Endodermal cell (in vitro differentiated cells): ENCODE measurements around the gene PPL. TPM values are rescaled to one million over a fixed set of nuclear protein-coding genes. Genes with fewer than 3 reads are reported as not detected.

Experiments
- DNase-seq: peaks from one replicate; pipeline ENCODE4 v3.0.0-alpha.2; 2017
- H3K27ac ChIP-seq: 2 replicates; pipeline ENCODE4 v1.5.1; 2013; ENCODE audit warnings: mild to moderate bottlenecking, low read depth, low read length, moderate library complexity
- H3K27me3 ChIP-seq: 2 replicates; pipeline ENCODE4 v1.6.1; 2013; ENCODE audit warnings: mild to moderate bottlenecking, low read length, moderate library complexity; ENCODE audit not compliant: insufficient read depth, control insufficient read depth, poor library complexity, severe bottlenecking
- H3K36me3 ChIP-seq: 2 replicates; pipeline ENCODE4 v1.7.0; 2013; ENCODE audit warnings: mild to moderate bottlenecking, low read length, moderate library complexity; ENCODE audit not compliant: control insufficient read depth, insufficient read depth
- H3K4me1 ChIP-seq: one replicate; pipeline ENCODE4 v1.7.0; 2013; ENCODE audit warnings: low read length; ENCODE audit not compliant: control insufficient read depth, insufficient read depth
- H3K4me3 ChIP-seq: 2 replicates; pipeline ENCODE4 v1.5.1; 2013; ENCODE audit warnings: mild to moderate bottlenecking, low read length, moderate library complexity
- H3K9ac ChIP-seq: 2 replicates; pipeline ENCODE4 v1.6.1; 2013; ENCODE audit warnings: mild to moderate bottlenecking, low read length, moderate library complexity; ENCODE audit not compliant: poor library complexity, severe bottlenecking; ENCODE audit errors: extremely low read depth
- H3K9me3 ChIP-seq: 2 replicates; pipeline ENCODE4 v1.6.1; 2013; ENCODE audit warnings: mild to moderate bottlenecking, low read length, moderate library complexity; ENCODE audit not compliant: control insufficient read depth
- H3K27ac Mint-ChIP-seq: 2 replicates; pipeline ENCODE4 v1.8.0; 2020; ENCODE audit warnings: mixed read lengths
- H3K27me3 Mint-ChIP-seq: 2 replicates; pipeline ENCODE4 v1.8.0; 2021; ENCODE audit warnings: mild to moderate bottlenecking, mixed read lengths; ENCODE audit not compliant: insufficient read depth
- H3K36me3 Mint-ChIP-seq: 2 replicates; pipeline ENCODE4 v1.8.0; 2020; ENCODE audit warnings: low read depth, mixed read lengths
- H3K4me1 Mint-ChIP-seq: 2 replicates; pipeline ENCODE4 v1.8.0; 2020; ENCODE audit warnings: mixed read lengths
- H3K4me3 Mint-ChIP-seq: 2 replicates; pipeline ENCODE4 v1.8.0; 2020; ENCODE audit warnings: mild to moderate bottlenecking, moderate library complexity, mixed read lengths
- H3K9me3 Mint-ChIP-seq: 2 replicates; pipeline ENCODE4 v1.8.0; 2020; ENCODE audit warnings: mild to moderate bottlenecking, mixed read lengths
- CTCF ChIP-seq: fragments of 200-600 bp; sonication (generic); conservative IDR thresholded peaks from 2 replicates; pipeline ENCODE4 v1.5.0; 2021; ENCODE audit warnings: antibody characterized with exemption, mild to moderate bottlenecking
- WGBS, 2 experiments: methylation state at CpG; one replicate each; pipeline versions ENCODE4 v1.1.5 to v1.1.7; 2013; ENCODE audit warnings: missing lambda C conversion rate in 2 of 2, mixed read lengths in 1 of 2; ENCODE audit not compliant: insufficient coverage in 1 of 2, insufficient read length in 1 of 2; 5-methylcytosine and 5-hydroxymethylcytosine counted together
- total RNA-seq, 2 donors: library from RNA; stranded (reverse); fragmentation: NEBNext Ultra II Directional in 1 of 2; extraction: Animal tissue kit (Norgen Biotek cat#: 25700) in 1 of 2; gene quantifications; 2 replicates in 1 of 2; 3 replicates in 1 of 2; pipeline ENCODE4 v1.2.1, GENCODE V29; 2021

The PPL gene
- total RNA-seq, 2 donors from 2014 or later: 37.8 to 48.5 TPM

GRCh38 chr16:4962716-4963115 is 25.8 kb upstream of the PPL start:
- Histone ChIP-seq H3K36me3 (no peaks in the 10 kb centered on the region), H3K9me3 (no peaks in the 10 kb centered on the region), H3K27me3 (peaks cover 24% of the 10 kb centered on the region), H3K27ac (no peak overlapping the region), H3K4me1 (no peaks in the 10 kb centered on the region), H3K9ac (no peak overlapping the region), H3K4me3 (no peak overlapping the region)
- no peak for TF ChIP-seq CTCF
- Mint-ChIP-seq H3K27ac (no peak overlapping the region), H3K4me1 (peaks cover 5% of the 10 kb centered on the region), H3K36me3 (no peaks in the 10 kb centered on the region), H3K27me3 (peaks cover 27% of the 10 kb centered on the region), H3K4me3 (no peak overlapping the region), H3K9me3 (no peaks in the 10 kb centered on the region)
- 89 to 96% methylated on average over 5 to 7 of the region's 7 CpGs for WGBS, 2 experiments
- DNase-seq: no peak

GRCh38 chr16:4960579-4960978 is 23.6 kb upstream of the PPL start:
- H3K36me3 Mint-ChIP-seq: no peaks in the 10 kb centered on the region
- no peak overlapping the region for H3K4me3 Mint-ChIP-seq
- WGBS, 2 experiments: 89 to 92% methylated on average over 4 to 6 of the region's 6 CpGs
- no peaks in the 10 kb centered on the region for H3K9me3 ChIP-seq
- H3K4me1 Mint-ChIP-seq: peaks cover 5% of the 10 kb centered on the region
- H3K27me3 ChIP-seq: peaks cover 24% of the 10 kb centered on the region
- no peaks in the 10 kb centered on the region for H3K9me3 Mint-ChIP-seq
- no peaks in the 10 kb centered on the region for H3K36me3 ChIP-seq
- no peaks in the 10 kb centered on the region for H3K4me1 ChIP-seq
- H3K9ac ChIP-seq: no peak overlapping the region
- peaks cover 29% of the 10 kb centered on the region for H3K27me3 Mint-ChIP-seq
- no peak for TF ChIP-seq CTCF
- H3K4me3 ChIP-seq: no peak overlapping the region
- H3K27ac Mint-ChIP-seq: no peak overlapping the region
- no peak overlapping the region for H3K27ac ChIP-seq
- DNase-seq: no peak

- no peaks in the 10 kb centered on the region for H3K36me3 Mint-ChIP-seq
- 75 to 77% methylated on average over 23 to 29 of the region's 29 CpGs for WGBS, 2 experiments
- Histone ChIP-seq H3K9ac (no peak overlapping the region), H3K27ac (no peak overlapping the region), H3K4me1 (no peaks in the 10 kb centered on the region), H3K36me3 (no peaks in the 10 kb centered on the region), H3K9me3 (no peaks in the 10 kb centered on the region), H3K27me3 (peaks cover 24% of the 10 kb centered on the region), H3K4me3 (no peak overlapping the region)
- H3K9me3 Mint-ChIP-seq: no peaks in the 10 kb centered on the region
- H3K27ac Mint-ChIP-seq: no peak overlapping the region
- no peak for TF ChIP-seq CTCF
- H3K4me3 Mint-ChIP-seq: peak overlapping the region; percentile 21
- peaks cover 29% of the 10 kb centered on the region for H3K27me3 Mint-ChIP-seq
- DNase-seq: no peak
- H3K4me1 Mint-ChIP-seq: peaks cover 5% of the 10 kb centered on the region
These were observed 21.8 kb upstream of the PPL start for GRCh38 chr16:4958510-4959438.
